Nephron (organoid): ENCODE results near the gene TTLL7.

ENCODE experiments used
- H3K27ac Mint-ChIP-seq, 3 experiments: 2 replicates each; pipeline ENCODE4 v1.8.0; 2020; ENCODE audit warnings: mixed read lengths in 3 of 3, mild to moderate bottlenecking in 2 of 3, moderate library complexity in 1 of 3
- H3K27me3 Mint-ChIP-seq: 2 replicates; pipeline ENCODE4 v1.8.0; 2021; ENCODE audit warnings: low read depth, mild to moderate bottlenecking, moderate library complexity, mixed read lengths
- H3K36me3 Mint-ChIP-seq: 2 replicates; pipeline ENCODE4 v1.8.0; 2020; ENCODE audit warnings: low read depth, mixed read lengths
- H3K4me1 Mint-ChIP-seq: 2 replicates; pipeline ENCODE4 v1.8.0; 2020; ENCODE audit warnings: mixed read lengths
- H3K4me3 Mint-ChIP-seq, 3 experiments: 2 replicates each; pipeline ENCODE4 v1.8.0; 2020; ENCODE audit warnings: mild to moderate bottlenecking in 3 of 3, mixed read lengths in 3 of 3, moderate library complexity in 2 of 3
- H3K9me3 Mint-ChIP-seq: 2 replicates; pipeline ENCODE4 v1.8.0; 2020; ENCODE audit warnings: mixed read lengths
- TF ChIP-seq, protein P1 (sequence below), 3 experiments: fragments of 200-600 bp; sonication (generic); IDR thresholded peaks; one replicate each; pipeline ENCODE4 v1.5.0; 2021; ENCODE audit warnings: antibody characterized with exemption in 3 of 3; ENCODE audit not compliant: unreplicated experiment in 3 of 3

Gene TTLL7

DNA sequence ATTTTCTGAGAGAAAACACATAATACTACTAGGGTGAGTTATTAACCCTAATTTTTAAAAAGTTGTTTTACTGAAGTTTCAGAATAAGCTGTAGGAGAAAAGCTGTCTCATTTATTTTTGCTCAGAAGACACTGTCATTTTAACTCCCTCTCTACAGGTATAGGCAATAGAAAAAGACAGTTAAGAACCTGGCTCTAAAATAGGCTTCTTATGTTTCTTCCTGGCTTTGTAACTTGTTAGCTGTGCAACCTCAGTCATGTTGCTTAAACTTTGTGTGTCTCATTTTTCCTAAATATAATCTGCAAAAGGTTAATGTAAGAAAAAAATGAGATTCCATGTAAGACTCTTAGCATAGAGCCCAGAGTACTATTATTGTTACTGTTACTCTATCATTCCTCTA is 64.4 kb downstream of the TTLL7 start:
- H3K27ac Mint-ChIP-seq: no peak overlapping the region
- no peaks in the 10 kb centered on the region for H3K27me3 Mint-ChIP-seq
- H3K36me3 Mint-ChIP-seq: no peaks in the 10 kb centered on the region
- H3K4me3 Mint-ChIP-seq: no peak overlapping the region
- H3K9me3 Mint-ChIP-seq: no peaks in the 10 kb centered on the region
- H3K4me1 Mint-ChIP-seq: no peaks in the 10 kb centered on the region
- TF ChIP-seq, protein P1, sequence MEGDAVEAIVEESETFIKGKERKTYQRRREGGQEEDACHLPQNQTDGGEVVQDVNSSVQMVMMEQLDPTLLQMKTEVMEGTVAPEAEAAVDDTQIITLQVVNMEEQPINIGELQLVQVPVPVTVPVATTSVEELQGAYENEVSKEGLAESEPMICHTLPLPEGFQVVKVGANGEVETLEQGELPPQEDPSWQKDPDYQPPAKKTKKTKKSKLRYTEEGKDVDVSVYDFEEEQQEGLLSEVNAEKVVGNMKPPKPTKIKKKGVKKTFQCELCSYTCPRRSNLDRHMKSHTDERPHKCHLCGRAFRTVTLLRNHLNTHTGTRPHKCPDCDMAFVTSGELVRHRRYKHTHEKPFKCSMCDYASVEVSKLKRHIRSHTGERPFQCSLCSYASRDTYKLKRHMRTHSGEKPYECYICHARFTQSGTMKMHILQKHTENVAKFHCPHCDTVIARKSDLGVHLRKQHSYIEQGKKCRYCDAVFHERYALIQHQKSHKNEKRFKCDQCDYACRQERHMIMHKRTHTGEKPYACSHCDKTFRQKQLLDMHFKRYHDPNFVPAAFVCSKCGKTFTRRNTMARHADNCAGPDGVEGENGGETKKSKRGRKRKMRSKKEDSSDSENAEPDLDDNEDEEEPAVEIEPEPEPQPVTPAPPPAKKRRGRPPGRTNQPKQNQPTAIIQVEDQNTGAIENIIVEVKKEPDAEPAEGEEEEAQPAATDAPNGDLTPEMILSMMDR (IDR thresholded peaks at IDR 0.05; ENCODE audit: unreplicated experiment in 3 of 3): no peak

DNA sequence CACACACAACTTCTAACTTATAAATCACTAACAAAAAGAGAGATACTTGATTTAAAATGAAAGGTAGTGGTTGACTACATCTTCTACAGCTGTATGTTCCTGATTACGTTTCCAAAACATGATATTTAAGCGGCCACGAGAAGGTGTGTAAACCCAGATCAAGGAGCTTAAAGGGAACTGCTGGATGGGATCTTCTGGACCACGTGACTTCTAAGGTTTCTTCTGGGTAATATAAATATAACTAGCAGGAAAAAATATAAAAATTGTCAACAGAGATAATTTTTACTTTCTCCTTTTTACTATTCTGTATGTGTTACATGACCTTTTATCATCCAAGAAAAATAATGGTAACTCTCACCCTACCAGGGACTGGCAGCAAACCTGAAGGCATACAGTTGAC is 66.2 kb downstream of the TTLL7 start:
- H3K4me1 Mint-ChIP-seq: no peaks in the 10 kb centered on the region
- no peaks in the 10 kb centered on the region for H3K27me3 Mint-ChIP-seq
- no peaks in the 10 kb centered on the region for H3K9me3 Mint-ChIP-seq
- H3K27ac Mint-ChIP-seq: no peak overlapping the region
- TF ChIP-seq, protein P1 (IDR thresholded peaks at IDR 0.05; ENCODE audit: unreplicated experiment in 3 of 3): no peak
- H3K36me3 Mint-ChIP-seq: no peaks in the 10 kb centered on the region
- no peak overlapping the region for H3K4me3 Mint-ChIP-seq

DNA sequence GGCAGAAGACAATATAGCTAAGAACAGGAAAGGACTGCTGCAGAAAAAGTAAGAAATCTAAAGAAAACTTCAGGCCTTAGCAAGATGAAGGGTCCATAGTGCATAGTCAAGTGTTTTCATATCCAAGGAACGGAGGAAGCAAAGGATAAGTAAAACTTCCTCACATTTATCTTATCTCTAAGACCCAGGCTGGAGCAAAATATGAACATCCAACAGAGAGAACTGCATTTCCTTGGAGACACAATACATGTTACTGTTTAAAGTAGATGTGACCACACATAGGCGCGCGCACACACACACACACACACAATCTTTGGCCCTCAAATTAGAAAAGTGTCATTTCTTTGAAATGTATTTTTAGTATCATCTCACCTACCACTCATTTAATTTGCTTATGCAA is 66.7 kb downstream of the TTLL7 start:
- Mint-ChIP-seq H3K9me3 (no peaks in the 10 kb centered on the region), H3K36me3 (no peaks in the 10 kb centered on the region), H3K27me3 (no peaks in the 10 kb centered on the region), H3K4me1 (no peaks in the 10 kb centered on the region), H3K4me3 (no peak overlapping the region), H3K27ac (no peak overlapping the region)
- TF ChIP-seq, protein P1 (IDR thresholded peaks at IDR 0.05; ENCODE audit: unreplicated experiment in 3 of 3): no peak

DNA sequence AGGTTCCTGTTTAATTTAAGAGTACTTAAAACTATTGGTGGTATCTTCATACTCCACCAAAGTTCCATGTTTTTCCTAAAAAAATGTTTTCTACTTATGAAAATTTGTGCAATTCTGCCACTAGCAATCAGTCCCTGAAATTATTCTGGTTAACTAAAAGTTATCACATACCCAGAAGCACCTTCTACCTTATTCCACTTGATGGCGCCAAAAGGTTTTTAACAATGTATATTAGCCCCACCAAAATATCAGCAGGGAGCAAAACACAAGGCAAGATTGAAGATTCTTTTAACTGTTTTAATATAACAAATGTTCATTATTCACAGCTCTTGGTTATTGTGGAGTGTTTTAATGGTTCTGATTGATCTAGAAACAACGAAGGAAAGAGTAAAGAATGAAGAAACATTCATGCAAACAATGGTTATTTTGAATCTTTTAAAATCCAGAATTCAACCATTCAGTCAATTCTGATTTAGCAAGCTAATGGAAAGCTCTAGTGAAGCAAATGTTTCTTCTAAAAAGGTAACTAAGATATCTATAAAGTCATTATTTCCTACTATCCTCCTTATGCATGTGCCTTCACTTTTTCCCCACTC is 67.2 kb downstream of the TTLL7 start:
- Mint-ChIP-seq H3K4me3 (no peak overlapping the region), H3K4me1 (no peaks in the 10 kb centered on the region), H3K9me3 (no peaks in the 10 kb centered on the region), H3K36me3 (no peaks in the 10 kb centered on the region), H3K27me3 (no peaks in the 10 kb centered on the region), H3K27ac (no peak overlapping the region)
- TF ChIP-seq, protein P1 (IDR thresholded peaks at IDR 0.05; ENCODE audit: unreplicated experiment in 3 of 3): peak; percentile 65 to 84 (median 72)

DNA sequence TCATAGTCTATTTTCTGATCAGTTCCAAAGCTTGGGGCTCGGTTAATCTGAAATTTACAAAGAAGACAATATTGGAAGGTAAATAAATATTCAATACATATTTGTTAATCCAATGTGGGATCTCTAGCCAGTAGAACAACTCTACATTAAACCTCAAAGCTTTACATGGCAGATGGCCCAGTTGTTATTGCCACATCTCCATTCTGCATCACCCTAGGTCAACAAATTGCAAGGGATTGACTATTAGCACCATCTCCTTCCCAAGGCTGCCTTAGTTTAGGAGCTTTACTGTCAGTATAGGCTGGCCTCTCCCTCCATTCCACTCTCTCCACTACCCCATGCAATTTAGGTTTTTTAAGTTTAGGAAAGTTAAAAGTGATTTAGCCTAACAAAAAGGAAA is 69.7 kb downstream of the TTLL7 start:
- no peaks in the 10 kb centered on the region for H3K9me3 Mint-ChIP-seq
- no peaks in the 10 kb centered on the region for H3K4me1 Mint-ChIP-seq
- no peak overlapping the region for H3K4me3 Mint-ChIP-seq
- no peaks in the 10 kb centered on the region for H3K27me3 Mint-ChIP-seq
- TF ChIP-seq, protein P1 (IDR thresholded peaks at IDR 0.05; ENCODE audit: unreplicated experiment in 3 of 3): no peak
- no peak overlapping the region for H3K27ac Mint-ChIP-seq
- H3K36me3 Mint-ChIP-seq: no peaks in the 10 kb centered on the region

DNA sequence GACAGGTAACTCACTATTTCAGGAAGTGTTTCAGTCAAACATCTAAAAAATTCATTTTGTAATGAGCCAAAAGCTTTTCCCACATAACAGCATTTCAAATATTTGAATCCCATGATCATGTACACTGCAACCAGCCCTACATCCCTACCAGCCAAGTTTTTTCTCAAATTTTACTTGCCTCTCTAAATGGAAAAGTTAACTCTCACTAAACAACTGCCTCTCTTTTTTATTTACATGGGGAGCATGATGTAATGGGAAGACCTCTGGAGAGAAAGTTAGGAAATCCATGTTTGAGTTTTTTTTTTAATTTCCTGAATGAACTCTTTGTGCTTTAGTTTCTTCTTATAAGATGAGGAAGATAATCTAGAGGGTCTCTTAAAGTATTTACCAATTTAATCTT is 70.5 kb downstream of the TTLL7 start:
- TF ChIP-seq, protein P1 (IDR thresholded peaks at IDR 0.05; ENCODE audit: unreplicated experiment in 3 of 3): no peak
- H3K36me3 Mint-ChIP-seq: no peaks in the 10 kb centered on the region
- no peak overlapping the region for H3K4me3 Mint-ChIP-seq
- H3K27me3 Mint-ChIP-seq: no peaks in the 10 kb centered on the region
- H3K9me3 Mint-ChIP-seq: no peaks in the 10 kb centered on the region
- H3K4me1 Mint-ChIP-seq: no peaks in the 10 kb centered on the region
- no peak overlapping the region for H3K27ac Mint-ChIP-seq
